Measurements from ENCODE around the gene CYP4F22.

- TF ChIP-seq CTCF (IDR thresholded peaks at IDR 0.05) (no peak), POLR2A (IDR thresholded peaks at IDR 0.05) (no peak)
Observed at GRCh38 chr19:15544283-15544682, 36.0 kb downstream of the CYP4F22 start.

All from body of pancreas (tissue), 4 donors.